HG03460 (cell line): ENCODE results near the gene RAB3B.
"Not testable (repeated sequence)": the region's sequence is repeated elsewhere in the genome, so short reads cannot be mapped to it uniquely, and the experiment has no call there.

Experiments used
- ATAC-seq: cut with Tn5 transposase; IDR thresholded peaks from one replicate; pipeline ENCODE4 v1.9.1; 2021; ENCODE audit not compliant: unreplicated experiment

Gene RAB3B, protein sequence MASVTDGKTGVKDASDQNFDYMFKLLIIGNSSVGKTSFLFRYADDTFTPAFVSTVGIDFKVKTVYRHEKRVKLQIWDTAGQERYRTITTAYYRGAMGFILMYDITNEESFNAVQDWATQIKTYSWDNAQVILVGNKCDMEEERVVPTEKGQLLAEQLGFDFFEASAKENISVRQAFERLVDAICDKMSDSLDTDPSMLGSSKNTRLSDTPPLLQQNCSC

DNA sequence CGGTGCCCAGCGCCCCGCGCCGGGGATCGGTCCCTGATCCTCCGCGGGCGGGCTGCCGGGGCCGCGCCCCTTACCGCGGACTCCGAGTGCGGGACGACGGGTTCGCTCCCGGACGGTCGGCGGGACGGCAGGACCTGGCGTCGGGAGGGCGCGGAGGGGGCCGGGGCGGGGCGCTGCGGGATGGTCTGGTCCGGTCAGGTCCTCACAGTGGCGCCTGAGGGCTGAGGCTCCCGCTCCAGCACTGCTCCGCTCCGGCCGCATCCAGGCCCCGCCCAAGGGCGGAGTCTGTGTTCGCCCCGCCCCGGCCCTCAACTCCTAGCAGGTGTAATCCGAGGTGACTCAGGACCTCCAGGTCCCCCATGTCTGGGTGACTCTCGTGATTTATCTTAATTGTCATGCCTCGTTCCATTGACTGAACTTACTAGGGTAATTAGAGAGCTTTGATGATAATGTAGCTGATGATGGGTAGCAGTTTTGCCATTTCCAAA lies at the start of gene RAB3B:
Gene RAB3B (minus strand): TSS at position 223 of the 488 bp plus-strand sequence. CDS start 13,583 bp downstream, outside the sequence.
- ATAC-seq, result peak; percentile 68

DNA sequence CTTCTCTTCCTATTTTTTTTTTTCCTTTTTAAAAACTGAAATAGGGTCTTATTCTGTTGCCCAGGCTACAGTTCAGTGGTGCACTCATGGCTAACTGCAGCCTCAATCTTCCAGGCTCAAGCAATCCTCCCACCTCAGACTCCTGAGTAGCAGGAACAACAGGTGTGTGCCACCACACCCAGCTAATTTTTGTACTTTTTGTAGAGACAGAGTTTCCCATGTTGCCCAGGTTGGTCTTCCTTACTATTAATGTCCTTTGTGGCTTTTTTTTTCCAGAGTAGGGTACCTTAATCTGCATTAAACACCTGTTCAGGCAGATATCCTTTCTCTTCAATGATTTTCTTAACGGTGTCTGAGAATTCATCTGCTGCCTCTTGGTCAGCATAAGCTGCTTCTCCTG lies 47.4 kb upstream of the RAB3B start:
- no peak for ATAC-seq

DNA sequence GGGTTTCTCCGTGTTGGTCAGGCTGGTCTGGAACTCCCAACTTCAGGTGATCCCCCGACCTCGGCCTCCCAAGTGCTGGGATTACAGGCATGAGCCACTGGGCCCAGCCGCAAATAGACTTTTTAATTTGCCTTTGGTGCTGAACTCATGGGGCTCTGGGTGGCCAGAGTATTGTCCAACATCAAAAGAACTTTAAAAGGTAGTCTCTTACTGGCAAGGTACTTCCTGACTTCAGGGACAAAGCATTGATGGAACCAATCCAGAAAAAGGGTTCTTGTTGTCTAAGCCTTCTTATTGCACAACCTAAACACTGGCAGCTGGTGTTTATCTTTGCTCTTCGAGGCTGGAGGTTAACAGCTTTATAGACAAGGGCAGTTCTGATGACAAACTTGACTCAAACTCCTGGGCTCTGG lies 46.9 kb upstream of the RAB3B start:
- ATAC-seq, result no peak

DNA sequence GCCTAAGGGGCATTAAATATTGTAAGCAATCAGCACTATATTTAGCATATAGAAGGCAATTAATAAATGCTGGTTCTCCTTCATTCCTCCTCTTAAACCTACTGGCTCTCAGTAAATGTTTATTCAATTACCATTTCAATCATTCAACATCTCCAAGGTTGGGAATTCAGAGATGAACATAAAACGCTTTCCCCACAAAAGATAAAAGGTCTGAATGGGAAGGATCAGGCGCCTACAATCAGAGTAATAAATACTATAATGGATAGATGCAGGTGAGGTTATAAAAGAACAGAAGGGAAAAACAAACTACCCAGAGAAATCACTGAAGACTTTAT lies 43.5 kb upstream of the RAB3B start:
- ATAC-seq, result no peak

DNA sequence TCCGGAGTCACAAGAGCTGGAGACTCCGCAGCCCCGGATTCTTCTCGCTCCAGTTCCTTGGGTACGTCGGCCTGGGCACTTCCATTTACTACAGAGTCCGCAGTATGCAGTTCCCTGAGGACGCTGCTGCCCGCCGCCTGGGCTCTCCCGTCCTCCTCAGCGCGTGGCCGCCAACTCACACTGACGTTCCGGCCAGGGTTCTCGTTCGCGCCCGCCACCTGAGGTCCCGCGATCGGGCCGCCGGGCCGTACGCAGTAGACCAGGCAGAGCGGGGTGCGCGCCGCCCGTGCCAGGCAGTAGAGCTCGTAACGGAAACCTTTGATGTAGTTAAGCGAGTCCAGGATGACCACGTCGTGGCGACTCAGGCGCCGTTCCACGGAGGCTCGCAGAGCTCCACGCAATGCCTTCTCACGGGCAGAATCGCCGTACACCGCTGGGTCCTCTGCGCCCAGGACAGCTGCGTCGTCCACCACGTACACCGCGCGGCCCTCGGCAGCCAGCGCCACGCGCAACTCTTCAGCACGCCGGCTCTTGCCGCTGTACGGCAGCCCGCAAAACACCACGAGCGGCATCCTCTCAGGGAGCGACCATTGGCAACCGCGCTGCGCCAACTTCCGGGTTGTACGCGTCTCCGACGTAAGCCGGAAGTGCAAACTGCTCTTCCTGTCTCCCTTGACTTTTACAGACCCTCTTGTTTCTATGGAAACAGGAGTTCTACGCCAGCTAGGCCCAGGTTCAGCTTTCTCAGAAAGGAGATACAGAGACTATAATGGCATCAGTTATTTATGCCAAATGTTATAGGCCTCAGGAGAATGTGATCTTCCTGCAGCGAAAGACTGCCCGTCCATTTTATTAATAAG lies 42.9 kb upstream of the RAB3B start, which contains the start of gene KTI12:
Gene KTI12 (minus strand): TSS at position 621 of the 860 bp plus-strand sequence. CDS start 49 bp downstream, at position 572.
- ATAC-seq, result peak; percentile 89

DNA sequence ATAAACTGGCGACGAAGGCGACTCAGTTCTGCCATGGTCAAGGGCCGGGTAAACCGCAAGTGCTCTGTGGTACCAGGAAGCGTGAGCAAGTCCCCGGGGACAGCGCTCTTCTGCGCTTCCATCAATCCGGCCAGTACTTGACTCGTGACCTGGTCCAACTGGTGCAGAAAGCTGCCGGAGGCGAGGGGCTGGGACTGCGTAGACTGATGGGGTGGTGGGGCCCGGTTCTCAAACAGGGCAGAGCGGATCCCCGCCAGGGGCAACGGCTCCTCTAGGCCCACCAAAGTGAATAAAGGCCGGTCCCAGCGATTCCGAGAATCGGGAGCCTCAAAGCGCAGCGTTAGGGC lies 42.3 kb upstream of the RAB3B start:
- ATAC-seq, result peak; percentile 40

DNA sequence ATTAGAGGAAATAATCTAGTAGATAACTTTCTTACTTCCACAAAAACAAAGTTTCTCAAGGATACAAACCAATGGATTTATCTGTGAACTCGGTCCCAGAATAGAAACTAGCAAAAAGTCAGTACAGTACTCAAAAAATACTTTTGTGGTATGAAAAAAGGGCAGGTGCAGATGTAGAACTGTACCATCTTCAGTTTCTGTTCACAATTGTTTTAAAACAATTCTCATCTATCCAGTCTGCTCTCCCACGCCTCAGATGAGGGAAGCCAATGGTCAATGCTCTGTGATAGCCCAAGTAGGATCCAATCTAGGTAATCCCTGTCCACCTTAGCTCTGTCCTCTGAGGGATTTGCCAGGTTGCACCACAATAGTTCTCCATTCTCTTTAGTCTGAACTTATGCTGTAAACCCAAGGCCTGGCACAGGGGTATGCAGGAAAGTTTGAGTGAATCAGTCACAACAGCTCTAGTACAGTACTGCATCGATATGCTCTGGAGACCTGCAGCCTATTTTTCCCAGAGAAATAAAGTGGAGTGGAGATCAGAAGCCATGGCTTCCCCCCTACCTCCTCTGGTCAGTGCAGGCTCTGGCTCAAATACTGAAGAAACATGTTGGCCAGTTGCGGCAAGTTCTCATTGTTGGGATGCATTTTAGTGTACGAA lies 41.8 kb upstream of the RAB3B start:
- peak; percentile 17 for ATAC-seq

DNA sequence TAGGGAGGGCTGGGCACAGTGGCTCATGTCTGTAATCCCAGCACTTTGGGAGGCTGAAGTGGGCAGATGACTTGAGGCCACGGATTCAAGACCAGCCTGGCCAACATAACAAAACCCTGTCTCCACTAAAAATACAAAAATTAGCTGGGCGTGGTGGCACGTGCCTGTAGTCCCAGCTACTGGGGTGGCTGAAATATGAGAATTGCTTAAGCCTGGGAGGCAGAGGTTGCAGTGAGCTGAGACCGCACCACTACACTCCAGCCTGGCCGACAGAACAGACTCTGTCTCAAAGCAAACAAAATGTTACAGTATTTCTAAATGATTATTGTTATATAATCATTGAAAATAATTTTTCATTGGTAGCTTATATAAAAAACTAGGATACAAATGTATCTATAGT lies 38.3 kb upstream of the RAB3B start:
- ATAC-seq, result not testable (repeated sequence)

DNA sequence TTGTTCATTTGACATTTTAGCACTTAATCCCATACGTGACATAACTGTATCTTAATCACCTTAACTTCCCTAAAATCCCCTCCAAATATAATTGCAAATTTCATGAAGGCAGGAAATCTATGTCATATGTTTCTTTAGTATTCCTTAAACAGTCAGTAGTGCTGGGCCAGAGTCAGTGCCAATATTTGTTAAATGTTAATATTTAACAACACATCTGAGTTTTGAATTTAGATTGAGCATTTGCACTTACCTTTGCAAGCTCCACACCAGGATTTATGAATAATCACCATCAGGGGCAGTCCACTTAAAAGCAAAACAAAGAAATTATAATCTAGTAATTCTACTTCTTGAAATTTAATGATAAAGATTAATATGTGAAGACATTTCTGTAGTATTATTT lies 37.8 kb upstream of the RAB3B start:
- no peak for ATAC-seq

DNA sequence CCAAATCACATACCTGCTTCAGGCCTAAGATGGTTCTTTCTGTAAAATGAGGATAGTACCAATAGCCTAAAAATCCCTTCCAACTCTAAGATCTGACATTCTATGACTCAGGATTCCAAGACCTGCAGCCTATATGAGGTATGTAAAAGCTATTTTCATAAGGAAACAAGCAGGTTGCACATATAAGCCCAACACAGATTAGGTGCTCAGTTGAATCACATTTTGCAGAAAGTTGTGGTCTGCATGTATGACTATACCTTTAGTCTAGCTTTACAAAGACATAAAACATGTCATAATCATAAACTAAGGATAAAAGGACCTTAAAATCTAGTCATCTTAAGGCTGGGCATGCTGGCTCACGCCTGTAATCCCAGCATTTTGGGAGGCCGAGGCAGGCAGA lies 35.8 kb upstream of the RAB3B start:
- ATAC-seq, result no peak

DNA sequence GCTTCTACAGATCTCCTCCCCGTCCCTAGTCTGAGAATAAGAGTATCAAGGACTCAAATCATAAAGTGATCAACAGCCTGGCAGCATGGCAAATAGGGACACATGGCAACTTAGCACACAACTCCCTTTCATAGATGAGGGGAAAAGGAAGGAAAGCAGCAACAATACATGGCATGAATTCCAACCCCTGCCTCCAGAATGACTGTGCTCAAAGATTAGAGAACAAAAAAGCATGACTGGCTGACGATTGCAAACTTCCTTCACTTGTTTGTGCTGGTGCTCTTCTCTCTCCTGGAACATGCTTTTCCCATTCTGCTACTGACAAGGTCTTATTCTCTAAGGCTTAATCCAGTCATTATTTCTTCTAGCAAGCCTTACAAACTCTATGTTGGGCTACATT lies 31.6 kb upstream of the RAB3B start:
- no peak for ATAC-seq

DNA sequence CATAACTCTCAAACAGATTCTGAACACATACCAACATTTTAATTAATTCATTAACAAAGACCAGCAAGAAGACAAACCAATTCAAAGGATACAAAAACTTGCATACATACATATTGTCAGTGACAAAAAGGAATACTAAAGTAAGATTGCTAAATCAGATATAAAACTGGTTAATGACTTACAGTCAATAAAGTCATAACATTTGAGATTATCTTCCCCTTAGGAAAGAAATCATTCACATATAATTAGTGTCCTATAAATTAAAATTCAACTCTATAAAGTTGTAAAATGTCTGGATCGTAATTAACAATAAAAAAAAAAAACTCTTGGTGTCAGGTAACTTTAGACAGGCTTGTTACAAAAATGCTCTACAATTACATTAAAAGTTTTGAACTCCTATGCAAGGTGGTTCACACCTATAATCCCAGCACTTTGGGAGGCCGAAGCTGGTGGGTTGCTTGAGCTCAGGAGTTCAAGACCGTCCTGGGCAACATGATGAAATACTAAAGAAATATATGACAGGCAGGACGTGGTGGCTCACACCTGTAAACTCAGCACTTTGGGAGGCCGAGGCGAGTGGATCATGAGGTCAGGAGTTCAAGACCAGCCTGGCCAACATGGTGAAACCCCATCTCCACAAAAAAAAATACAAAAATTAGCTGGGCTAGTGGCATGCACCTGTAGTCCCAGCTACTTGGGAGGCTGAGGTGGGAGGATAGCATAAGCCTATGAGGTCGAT lies 17.7 kb upstream of the RAB3B start:
- ATAC-seq, result no peak

DNA sequence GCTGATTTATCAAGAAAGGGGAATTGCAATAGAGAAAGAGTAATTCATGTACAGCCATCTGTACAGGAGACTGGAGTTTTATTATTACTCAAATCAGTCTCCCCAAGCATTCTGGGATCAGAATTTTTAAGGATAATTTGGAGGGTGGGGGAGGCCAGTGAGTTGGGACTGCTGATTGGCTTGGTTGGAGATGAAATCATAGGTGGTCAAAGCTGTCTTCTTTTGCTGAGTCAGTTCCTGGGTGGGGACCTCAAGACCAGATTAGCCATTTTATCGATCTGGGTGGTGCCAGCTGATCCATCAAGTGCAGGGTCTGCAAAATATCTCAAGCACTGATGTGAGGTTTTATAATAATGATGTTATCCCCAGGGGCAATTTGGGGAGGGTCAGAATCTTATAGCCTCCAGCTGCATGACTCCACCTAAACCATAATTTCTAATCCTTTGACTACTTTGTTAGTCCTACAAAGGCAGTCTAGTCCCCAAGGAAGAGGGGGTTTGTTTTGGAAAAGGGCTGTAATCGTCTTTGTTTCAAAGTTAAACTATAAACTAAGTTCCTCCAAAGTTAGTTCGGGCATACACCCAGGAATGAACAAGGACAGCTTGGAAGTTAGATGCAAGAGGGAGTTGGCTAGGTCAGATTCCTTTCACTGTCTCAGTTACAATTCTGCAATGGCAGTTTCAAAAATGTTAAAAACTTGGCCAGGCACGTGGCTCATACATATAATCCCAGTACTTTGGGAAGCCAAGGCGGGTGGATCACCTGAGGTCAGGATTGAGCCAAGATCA lies 16.9 kb upstream of the RAB3B start:
- no peak for ATAC-seq

DNA sequence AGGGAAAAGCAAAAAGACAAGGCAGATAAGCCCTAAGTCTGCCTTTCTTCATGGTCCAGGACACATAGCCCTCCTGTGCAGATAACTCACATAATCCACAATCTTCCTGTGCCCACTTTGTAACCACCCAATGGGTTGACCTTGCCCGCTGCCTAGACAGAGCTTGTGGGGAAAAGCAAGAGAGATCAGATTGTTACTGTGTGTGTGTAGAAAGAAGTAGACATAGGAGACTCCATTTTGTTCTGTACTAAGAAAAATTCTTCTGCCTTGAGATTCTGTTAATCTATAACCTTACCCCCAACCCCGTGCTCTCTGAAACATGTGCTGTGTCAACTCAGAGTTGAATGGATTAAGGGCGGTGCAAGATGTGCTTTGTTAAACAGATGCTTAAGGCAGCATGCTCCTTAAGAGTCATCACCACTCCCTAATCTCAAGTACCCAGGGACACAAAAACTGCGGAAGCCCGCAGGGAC lies 15.6 kb upstream of the RAB3B start:
- not testable (repeated sequence) for ATAC-seq

DNA sequence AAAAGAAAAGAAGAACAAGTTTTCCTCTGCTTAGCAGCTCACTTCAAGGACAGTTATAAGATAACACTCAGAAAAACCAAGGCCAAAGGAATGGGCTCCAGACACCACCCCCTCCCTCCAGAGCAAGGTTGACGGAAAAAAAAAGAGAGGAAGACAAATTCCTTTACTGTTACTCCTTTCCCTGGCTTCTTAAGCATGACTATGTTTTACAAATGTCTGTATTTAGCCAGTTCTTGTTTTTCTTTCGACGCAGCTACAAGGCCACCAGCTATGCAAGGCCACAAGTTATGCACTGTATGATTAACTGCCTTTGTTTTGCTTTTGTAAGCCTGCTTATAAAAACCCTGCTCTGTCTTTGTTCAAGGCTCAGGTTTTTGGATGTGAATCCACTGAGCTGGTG lies 15.0 kb upstream of the RAB3B start:
- ATAC-seq, result not testable (repeated sequence)

DNA sequence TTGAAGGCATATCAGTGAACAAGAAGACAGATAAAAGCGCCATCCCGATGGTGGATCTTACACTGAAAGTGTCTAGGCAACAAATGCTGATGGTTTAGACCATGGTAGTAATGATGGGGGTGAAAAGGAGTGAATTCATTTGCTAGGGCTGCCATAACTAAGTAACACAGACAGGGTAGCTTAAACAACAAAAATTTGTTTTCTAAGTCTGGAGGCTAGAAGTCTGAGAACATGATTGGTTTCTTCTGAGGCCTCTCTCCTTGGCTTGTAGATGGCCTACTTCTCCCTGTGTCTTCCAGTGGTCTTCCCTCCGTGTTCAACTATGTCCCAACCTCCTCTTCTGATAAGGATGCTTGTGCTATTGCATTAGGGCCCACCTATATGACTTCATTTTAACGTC lies 13.4 kb upstream of the RAB3B start:
- ATAC-seq, result no peak

DNA sequence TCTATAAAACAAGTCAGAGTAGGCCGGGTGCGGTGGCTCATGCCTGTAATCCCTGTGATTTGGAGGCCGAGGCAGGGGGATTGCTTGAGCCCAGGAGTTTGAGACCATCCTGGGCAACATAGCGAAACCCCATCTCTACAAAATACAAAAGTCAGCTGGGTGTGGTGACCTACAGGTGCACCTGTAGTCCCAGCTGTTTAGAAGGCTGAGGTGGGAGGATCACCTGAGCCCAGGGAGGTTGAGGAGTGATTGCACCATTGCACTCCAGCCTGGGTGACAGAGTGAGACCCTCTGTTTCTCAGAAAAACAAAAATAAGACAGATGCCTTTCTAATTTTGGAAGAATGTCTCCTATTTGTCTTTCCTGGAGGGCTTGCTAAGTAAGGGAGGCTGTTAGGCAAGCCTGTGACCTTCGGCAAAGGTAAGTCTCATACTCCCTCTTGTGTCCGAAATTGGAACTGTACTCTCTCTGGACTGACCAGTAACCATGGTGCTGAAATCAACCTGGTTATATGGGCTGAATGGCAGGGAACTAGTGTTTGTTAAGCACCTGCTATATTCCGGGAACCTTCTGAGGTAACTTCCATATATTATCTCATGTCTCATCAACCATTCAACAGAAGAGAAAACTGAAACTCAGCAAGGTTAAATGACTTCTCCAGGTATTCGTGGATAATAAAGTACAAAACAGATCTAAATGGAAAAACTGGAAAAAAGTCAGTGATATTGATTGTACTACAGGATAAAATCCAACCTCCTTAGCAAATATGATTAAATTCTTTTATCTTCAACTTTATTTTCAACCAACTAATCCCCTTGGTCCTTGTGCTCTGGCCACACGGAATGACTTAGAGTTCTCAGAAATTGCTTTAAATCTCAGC lies 11.8 kb upstream of the RAB3B start:
- ATAC-seq, result no peak

DNA sequence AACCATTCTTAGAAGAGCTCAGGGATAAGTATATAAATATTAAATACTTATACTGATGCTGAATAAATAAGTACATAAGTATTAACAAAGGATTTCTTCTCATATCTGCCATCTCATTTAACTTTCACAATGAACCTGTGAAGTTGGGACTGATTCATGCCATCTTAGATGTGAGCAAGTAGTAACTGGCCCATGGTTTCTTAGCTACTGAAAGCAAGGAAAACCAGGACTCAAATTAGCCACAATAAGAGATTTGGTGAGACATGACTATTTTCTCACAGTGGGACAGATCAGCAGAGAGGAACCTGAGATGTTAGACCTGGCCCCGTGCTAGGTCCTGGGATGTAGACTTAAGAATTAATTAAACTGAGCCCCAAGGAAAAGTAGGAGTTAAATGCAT lies 8.2 kb upstream of the RAB3B start:
- ATAC-seq, result no peak

DNA sequence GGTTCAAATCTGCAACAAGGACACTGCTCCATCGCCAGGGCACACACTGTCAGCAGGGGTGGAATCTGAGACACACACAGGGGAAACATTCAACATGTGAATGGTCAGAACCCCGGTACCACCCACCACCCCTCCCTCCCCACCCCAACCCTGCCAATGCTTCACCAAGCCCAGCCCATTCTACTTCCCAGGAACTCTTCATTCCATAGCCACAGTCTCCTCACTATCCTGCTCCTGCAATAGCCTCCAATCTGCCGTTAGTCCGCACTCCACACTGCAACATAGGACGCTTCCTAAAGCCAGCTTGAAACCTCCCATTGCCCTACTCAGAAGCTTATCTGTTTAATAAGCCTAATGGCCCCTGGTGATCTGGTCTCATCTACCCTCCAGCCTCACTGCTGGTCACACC lies 7.5 kb upstream of the RAB3B start:
- ATAC-seq, result no peak
